GM19043 (cell line): ENCODE results near the gene TMEM120B.
"Not testable (repeated sequence)": the region's sequence is repeated elsewhere in the genome, so short reads cannot be mapped to it uniquely, and the experiment has no call there.

Experiments used
- ATAC-seq: cut with Tn5 transposase; IDR thresholded peaks from one replicate; pipeline ENCODE4 v1.9.1; 2021; ENCODE audit warnings: low read depth; ENCODE audit not compliant: unreplicated experiment

The TMEM120B gene

DNA sequence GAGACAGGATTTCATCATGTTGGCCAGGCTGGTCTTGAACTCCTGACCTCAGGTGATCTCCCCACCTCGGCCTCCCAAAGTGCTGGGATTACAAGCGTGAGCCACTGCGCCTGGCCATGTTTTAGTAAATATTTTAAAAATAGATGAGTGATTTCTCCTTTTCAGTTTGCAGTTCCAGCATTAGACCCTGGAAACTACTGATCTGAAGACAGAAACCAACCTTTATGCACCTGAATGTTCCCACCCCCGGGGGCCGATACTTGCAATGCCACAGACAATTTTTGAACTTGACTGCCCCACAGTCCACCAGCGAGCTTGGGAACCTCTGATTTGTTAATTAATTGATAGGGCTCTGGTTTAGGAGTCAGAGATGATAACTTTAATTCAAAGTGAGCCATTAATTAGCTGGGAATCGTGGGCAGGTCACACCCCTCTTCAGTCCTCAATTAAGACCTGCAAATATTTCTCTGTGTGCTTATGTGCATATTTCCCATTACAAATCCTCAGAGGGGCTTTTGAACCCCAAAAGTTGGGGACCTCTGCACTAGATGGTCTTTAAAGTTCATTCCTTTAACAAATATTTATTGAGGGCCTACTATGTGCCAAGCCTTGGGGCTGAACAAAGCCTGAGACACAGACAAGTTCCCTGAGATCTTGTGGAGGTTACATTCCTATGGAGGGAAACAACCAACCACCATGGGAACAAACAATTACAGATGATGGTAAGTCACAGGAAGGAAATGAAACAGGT, 4.1 kb upstream of the TMEM120B start:
- no peak for ATAC-seq

GRCh38 chr12:121709064-121709424, 3.5 kb upstream of the TMEM120B start:
- not testable (repeated sequence) for ATAC-seq

- ATAC-seq: no peak
Measured at GRCh38 chr12:121709478-121709961, 3.0 kb upstream of the TMEM120B start.

DNA sequence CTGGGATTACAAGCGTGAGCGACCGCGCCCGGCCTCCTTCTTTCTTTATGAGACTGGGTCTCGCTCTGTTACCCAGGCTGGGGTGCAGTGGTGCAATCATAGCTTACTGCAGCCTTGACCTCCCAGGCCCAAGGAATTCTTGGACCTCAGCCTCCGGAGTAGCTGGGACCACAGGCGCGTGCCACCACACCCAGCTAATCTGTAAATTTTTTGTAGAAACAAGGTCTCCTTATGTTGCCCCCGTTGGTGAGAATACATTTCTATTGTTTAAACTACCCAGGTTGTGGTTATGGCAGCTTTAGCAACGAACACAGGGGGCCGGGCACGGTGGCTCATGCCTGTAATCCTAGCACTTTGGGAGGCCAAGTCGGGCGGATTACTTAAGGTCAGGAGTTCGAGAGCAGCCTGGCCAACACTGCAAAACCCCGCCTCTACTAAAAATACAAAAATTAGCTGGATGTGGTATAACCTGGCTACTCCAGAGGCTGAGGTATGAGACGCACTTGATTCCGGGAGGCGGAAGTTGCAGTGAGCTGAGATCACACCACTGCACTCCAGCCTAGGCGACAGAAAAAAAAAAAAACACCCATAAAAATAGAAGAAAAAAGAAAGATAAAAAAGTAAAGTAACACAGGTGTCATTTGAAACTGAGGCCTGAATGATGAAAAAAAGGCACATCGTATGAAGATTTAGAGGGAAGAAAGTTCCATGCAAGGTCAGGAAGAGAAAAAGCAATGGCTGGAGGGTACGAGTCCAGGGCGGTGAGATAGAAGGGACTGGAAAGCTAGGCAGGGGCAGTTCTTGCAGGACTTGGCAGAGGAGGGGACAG, 977 bp upstream of the TMEM120B start:
- ATAC-seq: no peak

- ATAC-seq: peak; percentile 22
Measured at GRCh38 chr12:121712190-121712460, 427 bp upstream of the TMEM120B start.

GRCh38 chr12:121713257-121713777, 765 bp downstream of the TMEM120B start:
- ATAC-seq: no peak

DNA sequence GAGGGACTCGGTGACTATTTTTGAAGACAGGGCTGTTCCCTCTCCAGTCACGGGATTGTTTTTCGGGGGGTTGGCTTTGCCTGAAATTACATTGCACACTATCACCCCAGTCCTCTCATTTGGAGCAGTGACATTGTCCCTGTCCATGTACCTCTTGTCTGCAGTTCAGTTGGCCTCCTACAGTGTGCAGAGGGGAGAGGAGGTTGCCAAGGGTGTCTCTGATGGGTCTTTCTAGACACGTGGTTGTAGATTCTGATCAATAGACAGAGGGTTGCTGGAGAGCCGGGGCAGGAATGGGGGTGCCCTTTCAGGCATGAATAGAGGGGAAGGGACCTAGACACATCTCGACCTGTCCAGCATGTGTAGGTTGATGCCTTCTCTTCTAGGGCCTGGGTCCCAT, 1.2 kb downstream of the TMEM120B start:
- ATAC-seq: no peak

GRCh38 chr12:121715055-121715454, 2.5 kb downstream of the TMEM120B start:
- ATAC-seq: not testable (repeated sequence)

DNA sequence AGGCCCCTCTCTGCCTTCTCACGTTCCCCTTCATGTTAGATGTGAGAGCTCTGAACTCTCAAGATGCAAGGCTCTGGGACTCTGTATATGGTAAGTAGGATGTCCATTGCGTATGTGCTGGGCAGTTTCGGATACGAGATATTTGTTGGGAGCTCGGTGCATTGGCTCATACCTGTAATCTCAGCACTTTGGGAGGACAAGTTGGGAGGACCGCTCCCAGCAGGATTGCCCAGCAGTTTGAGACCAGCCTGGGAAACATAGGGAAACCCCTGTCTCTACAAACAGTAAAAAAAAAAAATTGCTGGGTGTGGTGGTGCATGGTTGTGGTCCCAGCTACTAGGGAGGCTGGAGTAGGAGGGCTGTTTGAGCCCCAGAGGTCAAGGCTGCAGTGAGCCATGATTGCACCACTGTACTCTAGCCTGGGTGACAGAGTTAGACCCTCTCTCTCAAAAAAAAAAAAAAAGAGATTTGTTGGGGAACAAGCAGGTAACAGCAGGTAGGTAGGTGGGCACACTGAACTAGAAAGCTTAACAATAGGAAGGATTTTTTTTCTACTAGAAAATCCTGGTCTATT, 3.4 kb downstream of the TMEM120B start:
- ATAC-seq: no peak

GRCh38 chr12:121717041-121717699, 4.6 kb downstream of the TMEM120B start:
- no peak for ATAC-seq

GRCh38 chr12:121718653-121719239, 6.2 kb downstream of the TMEM120B start:
- no peak for ATAC-seq

DNA sequence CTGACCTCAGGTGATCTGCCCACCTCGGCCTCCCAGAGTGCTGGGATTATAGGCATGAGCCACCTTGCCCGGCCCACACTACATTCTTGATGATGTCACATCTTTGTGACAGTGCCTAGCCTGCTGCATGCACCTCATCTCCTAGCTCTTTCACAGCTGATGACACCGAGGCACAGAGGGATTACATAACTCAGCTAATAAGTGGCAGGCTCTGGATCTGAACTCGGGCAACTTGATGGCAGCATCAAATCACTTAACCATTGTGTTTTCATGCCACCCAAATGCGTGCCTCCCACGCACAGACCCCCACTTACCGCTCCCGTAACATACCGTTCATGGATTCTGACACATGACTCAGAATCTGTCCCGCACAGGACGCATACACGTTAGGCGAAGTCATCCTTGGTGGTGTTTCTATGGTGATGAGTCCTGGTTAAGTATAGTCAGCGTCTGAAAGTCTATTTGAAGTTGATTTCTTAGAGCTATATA, 7.4 kb downstream of the TMEM120B start:
- ATAC-seq: no peak

- ATAC-seq: no peak
Measured at GRCh38 chr12:121720762-121721161, 8.2 kb downstream of the TMEM120B start.

- no peak for ATAC-seq
Measured at GRCh38 chr12:121722511-121722910, 10.0 kb downstream of the TMEM120B start.

DNA sequence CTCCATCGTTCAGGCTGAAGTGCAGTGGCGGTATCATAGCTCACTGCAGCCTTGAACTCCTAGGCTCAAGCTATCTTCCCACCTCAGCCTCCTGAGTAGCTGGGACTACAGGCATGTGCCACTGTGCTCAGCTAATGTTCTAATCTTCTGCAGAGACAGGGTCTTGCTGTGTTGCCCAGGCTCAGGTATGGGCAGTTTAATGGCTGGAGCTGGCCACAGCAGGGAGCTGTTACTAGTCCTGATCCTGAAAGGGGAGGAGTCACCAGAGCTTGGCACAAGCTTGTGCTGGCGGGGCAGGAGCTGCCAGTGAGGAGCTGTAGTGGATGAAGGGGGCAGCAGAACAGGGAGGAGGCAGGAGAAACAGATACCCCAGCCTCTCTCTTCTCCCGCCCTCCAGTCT, 10.6 kb downstream of the TMEM120B start:
- ATAC-seq: no peak

DNA sequence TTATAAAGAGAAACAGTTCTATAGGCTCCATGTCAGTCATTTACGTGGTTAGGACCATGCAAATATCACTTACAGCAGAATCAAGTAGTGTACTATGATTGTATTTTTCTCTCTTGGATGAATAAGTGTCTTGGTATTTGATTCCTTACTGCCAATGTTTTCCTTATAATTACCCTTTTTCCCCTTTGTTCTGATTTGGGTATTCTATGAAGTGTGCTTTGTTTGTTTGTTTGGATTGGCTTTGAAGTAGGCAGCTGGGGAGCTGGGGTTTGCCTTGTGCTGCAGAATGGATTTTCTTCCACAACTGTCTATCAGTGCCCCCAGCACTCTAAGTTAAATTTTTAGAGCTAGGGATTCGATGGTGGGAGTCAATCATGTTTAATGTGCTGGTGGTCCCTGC, 12.4 kb downstream of the TMEM120B start:
- ATAC-seq: no peak

DNA sequence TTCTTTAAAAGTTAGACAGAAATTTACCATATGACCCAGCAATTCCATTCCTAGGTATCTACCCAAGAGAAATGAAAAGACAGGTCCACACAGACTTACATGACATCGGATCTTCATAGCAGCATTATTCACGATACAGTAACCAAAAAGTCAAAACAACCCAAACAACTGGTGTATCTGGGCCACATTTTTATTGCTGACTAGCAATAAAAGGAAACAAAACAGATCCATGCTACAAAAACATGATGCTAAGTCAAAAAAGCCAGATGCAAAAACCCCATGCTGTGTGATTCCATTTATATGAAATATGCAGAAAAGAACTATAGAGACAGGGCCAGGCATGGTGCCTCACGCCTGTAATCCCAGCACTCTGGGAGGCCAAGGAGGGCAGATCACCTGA, 12.9 kb downstream of the TMEM120B start:
- no peak for ATAC-seq

- no peak for ATAC-seq
Measured at GRCh38 chr12:121729021-121729420, 16.5 kb downstream of the TMEM120B start.

DNA sequence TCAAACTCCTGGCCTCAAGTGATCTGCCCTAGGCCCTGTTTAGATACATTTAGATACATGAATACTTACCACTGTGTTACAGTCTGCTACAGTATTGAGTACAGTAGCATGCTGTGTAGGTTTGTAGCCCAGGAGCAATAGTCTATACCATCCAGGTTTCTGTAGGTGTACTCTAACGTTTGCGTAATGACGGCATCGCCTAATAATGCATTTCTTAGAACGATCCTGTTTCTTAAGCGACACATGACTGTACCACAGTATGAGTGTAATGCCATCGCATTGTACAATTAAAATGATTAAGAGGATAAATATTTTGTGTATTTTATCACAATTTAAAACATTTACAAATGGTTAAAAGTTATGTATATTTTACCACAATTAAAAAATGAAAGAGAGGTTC, 18.9 kb downstream of the TMEM120B start:
- ATAC-seq: no peak

- ATAC-seq: no peak
Measured at GRCh38 chr12:121733849-121734248, 21.3 kb downstream of the TMEM120B start.
